HPDE6-E6E7 (cell line): ENCODE data around the gene SIX3.
A peak's percentile ranks its signal among the peaks of the same experiment; 100 is the strongest.

Source experiments
- DNase-seq: peaks from one replicate; pipeline ENCODE4 v3.0.0; 2011; ENCODE audit warnings: missing footprints; ENCODE audit errors: extremely low spot score

Gene SIX3

GRCh38 chr2:44981714-44982108, 40.2 kb downstream of the SIX3 start:
- DNase-seq = peak; percentile 64

DNA sequence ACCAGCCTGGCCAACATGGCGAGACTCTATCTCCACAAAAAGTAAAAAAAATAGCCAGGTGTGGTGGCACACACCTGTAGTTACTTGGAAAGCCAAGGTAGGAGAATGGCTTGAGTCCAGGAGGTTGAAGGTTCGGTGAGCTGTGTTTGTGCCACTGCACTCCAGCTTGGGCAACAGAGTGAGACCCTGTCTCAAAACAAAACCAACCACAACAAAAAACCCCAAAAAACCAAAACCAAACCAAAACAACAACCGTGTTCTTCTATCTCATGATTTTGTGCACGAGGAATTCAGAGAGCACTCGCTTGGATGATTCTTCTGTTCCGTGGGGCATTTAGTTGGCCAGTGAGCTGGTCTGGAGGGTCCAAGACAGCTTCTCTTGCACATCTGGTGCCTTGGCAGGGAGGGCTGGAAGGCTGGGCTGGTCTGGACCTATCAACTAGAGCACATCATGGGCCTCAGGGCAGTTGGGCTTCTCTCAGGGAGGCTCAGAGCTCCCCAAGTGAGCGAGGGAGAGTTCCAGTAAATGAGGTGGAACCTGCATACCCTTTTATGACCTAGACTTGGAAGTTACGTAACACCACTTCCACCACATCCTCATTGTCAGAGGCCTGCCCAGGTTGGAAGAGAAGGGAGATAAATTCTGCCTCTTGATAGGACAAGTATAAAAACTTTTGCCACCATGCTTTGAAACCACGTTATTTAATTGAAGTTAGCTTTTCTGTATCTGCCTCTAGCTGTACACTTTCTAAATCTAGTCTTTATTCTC, 42.5 kb downstream of the SIX3 start:
- no peak for DNase-seq

GRCh38 chr2:44989176-44989575, 47.7 kb downstream of the SIX3 start:
- DNase-seq = no peak

DNA sequence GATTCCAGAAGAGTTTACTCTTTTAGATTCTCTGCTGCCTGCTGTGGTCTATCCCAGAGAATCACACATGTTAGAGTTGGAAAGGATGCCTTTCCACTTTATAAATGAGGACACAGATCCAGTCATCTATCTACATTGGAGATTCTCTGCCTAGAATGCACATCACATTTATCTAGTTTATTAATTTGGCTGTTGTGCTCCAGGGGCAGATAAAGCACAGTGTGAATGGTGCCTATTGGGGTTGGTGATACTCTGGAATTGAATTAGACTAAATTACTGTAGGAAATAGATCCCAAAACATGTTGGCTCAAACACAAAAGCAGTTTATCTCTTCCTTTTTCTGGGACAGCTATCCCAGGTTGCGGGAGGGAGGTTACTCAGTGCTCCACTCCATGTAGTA, 52.9 kb downstream of the SIX3 start:
- no peak for DNase-seq
